ENCODE results near the gene LRRC31.

GRCh38 chr3:169827712-169828111 lies 42.0 kb downstream of the LRRC31 start:
- TF ChIP-seq CTCF (conservative IDR thresholded peaks at IDR 0.05; ENCODE audit: low read depth, low read length) (no peak), EZH2 (IDR thresholded peaks at IDR 0.05; ENCODE audit: borderline replicate concordance, low read depth, low read length, poor library complexity, severe bottlenecking) (no peak)

Measured in A673 (cell line).